Activated naive CD4-positive, alpha-beta T cell treated with anti-CD3 and anti-CD28 coated beads, Interleukin-2, amount 50 U/mL, for 72 hours (primary cell): ENCODE measurements around the gene RPS6KA5. TPM values are rescaled to one million over a fixed set of nuclear protein-coding genes. Genes with fewer than 3 reads are reported as not detected.
A peak's percentile ranks its signal among the peaks of the same experiment; 100 is the strongest.
"Not testable (repeated sequence)": the region's sequence is repeated elsewhere in the genome, so short reads cannot be mapped to it uniquely, and the experiment has no call there.

Experiments used
- ATAC-seq, 2 donors: fragments of 150-1000 bp; cut with Tn5 transposase; 2 replicates each; pipeline ENCODE4 v1.10.0; 2021; ENCODE audit warnings: mild to moderate bottlenecking in 2 of 2, moderate library complexity in 2 of 2
- DNase-seq, 2 donors: peaks; one replicate each; pipeline ENCODE4 v3.0.0; 2021 to 2022; ENCODE audit warnings: low spot score in 2 of 2
- H3K27ac Mint-ChIP-seq, 2 donors: one replicate each; pipeline ENCODE4 v1.8.0; 2022; ENCODE audit warnings: mild to moderate bottlenecking in 2 of 2, mixed read lengths in 2 of 2
- H3K36me3 Mint-ChIP-seq, 2 donors: one replicate each; pipeline ENCODE4 v1.8.0; 2022; ENCODE audit warnings: mixed read lengths in 2 of 2
- H3K9me3 Mint-ChIP-seq, 2 donors: one replicate each; pipeline ENCODE4 v1.8.0; 2022; ENCODE audit warnings: mixed read lengths in 2 of 2
- total RNA-seq, 2 donors: library from RNA; stranded (reverse); gene quantifications; one replicate each; pipeline ENCODE4 v1.2.3, GENCODE V29; 2022

RPS6KA5 gene
- total RNA-seq: 10 to 100 TPM; 15.7 to 17.7 TPM

DNA sequence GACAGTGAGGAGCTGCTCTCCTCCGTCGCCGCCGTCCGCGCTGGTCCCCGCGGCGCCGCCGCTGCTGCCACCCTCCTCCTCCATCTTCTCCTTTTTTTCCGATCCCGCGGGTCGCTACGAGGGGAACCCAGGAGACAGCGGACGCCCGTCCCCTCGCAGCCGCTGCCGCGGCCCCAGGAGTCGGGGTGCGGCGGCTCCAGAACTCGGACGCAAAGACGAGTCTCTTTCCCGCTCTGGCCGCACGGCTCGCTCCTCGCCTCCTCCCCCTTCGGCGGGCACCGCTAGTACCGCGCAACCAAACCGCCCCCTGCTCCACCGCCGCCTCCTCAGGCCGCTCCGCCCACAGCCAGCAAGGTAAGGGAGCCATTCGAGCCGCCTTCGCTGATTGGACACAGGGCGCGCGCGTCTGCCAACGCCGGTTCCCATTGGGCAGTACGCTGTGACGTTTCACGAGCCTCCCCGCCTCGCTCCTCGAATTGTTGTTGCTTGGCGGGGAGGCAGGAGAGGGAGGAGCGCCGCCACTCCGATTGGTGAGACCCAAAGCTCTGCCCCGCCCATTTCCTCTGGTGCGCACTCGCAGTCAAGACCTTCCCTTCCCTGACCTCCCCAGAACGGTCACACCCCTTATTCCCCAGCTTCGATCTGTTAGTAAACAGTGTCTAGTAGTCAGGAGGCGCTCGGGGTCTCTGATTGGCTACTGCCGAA, at the start of gene RPS6KA5:
Gene RPS6KA5, minus strand, starts transcription at position 291 of the 705 bp plus-strand sequence. Its CDS starts 207 bp downstream, at position 84.
- Mint-ChIP-seq H3K27ac (no peak within 1 kb of the TSS), H3K36me3 (peaks cover 9 to 10% of the 10 kb centered on the region in 2 donors), H3K9me3 (peaks cover 8 to 11% of the 10 kb centered on the region in 2 donors)
- peak; percentile 98 to 100 for DNase-seq
- ATAC-seq: peak; percentile 85 to 87

- ATAC-seq: peak; percentile 40 to 67
These were observed 48.6 kb upstream of the RPS6KA5 start for GRCh38 chr14:91108941-91109611.

DNA sequence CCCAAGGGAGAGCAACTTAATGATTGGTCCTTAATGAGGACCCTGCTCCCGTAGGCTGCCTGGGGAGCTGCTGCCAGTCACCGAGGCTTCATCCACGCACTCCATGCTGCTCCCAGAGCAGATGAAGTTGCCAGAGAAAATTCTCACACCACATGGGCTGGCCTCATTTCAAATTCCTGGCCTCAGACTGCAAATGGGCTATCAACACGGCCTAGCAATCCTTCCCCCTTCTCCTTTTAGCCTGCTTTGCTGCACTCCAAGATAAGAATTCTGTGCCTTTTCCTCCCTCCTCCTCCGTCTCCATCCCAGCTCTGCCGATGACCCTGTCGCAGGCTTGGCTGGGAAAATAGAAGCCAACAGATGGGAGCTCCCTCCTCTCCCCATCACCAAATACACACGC, 42.7 kb upstream of the RPS6KA5 start:
- ATAC-seq: no peak

More at GRCh38 chr14:91108941-91109611, 48.6 kb upstream of the RPS6KA5 start:
- Mint-ChIP-seq H3K27ac (peak overlapping the region; percentile 31 to 95), H3K36me3 (peaks cover 0 to 26% of the 10 kb centered on the region in 2 donors), H3K9me3 (peaks cover 0 to 7% of the 10 kb centered on the region in 2 donors)
- DNase-seq: peak in 1 of 2 donors; percentile 35

GRCh38 chr14:91100102-91100501, 39.7 kb upstream of the RPS6KA5 start:
- no peak for DNase-seq
- Mint-ChIP-seq H3K9me3 (no peaks in the 10 kb centered on the region), H3K27ac (no peak overlapping the region), H3K36me3 (no peaks in the 10 kb centered on the region)
- peak in 1 of 2 donors; percentile 34 for ATAC-seq

More for the DNA sequence above, 42.7 kb upstream of the RPS6KA5 start:
- peaks cover 0 to 7% of the 10 kb centered on the region in 2 donors for H3K9me3 Mint-ChIP-seq
- no peak overlapping the region for H3K27ac Mint-ChIP-seq
- no peak for DNase-seq
- H3K36me3 Mint-ChIP-seq: peaks cover 0 to 9% of the 10 kb centered on the region in 2 donors

DNA sequence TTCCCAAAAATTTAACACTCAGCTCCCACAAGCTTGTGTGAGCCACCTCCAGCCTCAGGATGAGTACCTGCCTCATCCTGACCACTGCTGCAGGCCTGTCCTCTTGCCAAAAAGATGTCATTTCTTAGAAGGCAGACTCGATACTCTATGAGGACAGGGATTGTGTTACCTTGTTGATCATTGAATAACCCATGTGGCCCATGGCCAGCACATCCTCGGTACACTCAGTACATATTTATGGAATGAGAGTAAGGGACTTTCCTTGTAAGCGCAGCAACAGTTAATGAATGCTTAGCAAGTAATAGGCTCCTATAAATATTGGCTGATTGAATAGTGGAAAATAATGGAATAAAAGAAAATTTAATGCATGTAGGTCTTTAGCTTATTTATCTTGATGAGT, 38.1 kb upstream of the RPS6KA5 start:
- Mint-ChIP-seq H3K9me3 (no peaks in the 10 kb centered on the region), H3K27ac (peak overlapping the region in 1 of 2 donors; percentile 16), H3K36me3 (no peaks in the 10 kb centered on the region)
- DNase-seq (no peak), ATAC-seq (no peak)

- ATAC-seq, H3K36me3 Mint-ChIP-seq, H3K9me3 Mint-ChIP-seq, DNase-seq: not testable (repeated sequence)
- H3K27ac Mint-ChIP-seq: peak overlapping the region in 1 of 2 donors; percentile 20
These were observed 37.2 kb upstream of the RPS6KA5 start for GRCh38 chr14:91097657-91098056.

GRCh38 chr14:91095178-91095577, 34.7 kb upstream of the RPS6KA5 start:
- no peak for ATAC-seq
- DNase-seq: no peak
- no peaks in the 10 kb centered on the region for H3K9me3 Mint-ChIP-seq
- no peaks in the 10 kb centered on the region for H3K36me3 Mint-ChIP-seq
- H3K27ac Mint-ChIP-seq: no peak overlapping the region

DNA sequence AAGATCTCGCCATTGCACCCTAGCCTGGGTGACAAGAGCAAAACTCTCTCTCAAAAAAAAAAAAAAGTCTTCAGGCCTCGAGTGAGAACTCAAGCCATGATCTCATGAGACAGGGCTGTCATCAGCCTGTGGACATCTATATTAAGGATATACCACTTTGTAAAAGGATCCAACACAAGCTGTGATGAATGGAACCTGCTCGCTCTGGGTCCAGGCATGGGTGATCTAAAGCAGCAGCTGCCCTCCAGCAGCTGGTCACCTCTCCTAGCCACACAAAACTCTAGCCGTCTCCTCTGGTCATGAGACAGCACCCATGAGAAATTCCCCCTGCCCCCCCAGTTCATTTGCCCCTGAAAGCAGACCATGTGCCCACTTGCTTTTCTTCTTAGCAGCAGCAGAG, 34.3 kb upstream of the RPS6KA5 start:
- H3K27ac Mint-ChIP-seq: no peak overlapping the region
- no peaks in the 10 kb centered on the region for H3K36me3 Mint-ChIP-seq
- H3K9me3 Mint-ChIP-seq: no peaks in the 10 kb centered on the region
- ATAC-seq: no peak
- DNase-seq: no peak

DNA sequence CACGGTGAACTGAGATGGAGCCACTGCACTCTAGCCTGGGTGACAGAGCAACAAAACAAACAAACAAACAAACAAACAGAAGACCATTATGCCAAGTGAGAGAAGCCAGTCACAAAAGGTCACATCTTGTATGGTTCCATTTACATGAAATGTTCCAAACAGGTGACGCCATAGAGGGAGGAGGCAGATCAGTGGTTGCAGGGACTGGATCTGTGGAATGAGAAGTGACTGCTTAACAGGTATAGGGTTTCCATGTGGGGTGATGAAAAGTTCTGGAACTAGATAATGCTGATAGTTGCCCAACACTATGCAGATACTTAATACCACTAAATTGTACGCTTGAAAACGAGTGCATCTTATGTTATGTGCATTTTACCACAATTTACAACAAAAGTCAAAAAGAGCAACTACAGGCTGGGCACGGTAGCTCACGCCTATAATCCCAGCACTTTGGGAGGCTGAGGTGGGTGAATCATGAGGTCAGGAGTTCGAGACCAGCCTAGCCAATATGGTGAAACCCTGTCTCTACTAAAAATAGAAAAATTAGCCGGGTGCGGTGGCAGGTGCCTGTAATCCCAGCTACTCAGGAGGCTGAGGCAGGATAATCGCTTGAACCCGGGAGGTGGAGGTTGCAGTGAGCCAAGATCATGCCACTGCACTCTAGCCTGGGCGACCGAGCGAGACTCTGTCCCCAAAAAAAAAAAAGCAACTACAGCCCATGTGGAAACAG, 33.5 kb upstream of the RPS6KA5 start:
- H3K27ac Mint-ChIP-seq, H3K36me3 Mint-ChIP-seq, H3K9me3 Mint-ChIP-seq, DNase-seq, ATAC-seq: not testable (repeated sequence)

DNA sequence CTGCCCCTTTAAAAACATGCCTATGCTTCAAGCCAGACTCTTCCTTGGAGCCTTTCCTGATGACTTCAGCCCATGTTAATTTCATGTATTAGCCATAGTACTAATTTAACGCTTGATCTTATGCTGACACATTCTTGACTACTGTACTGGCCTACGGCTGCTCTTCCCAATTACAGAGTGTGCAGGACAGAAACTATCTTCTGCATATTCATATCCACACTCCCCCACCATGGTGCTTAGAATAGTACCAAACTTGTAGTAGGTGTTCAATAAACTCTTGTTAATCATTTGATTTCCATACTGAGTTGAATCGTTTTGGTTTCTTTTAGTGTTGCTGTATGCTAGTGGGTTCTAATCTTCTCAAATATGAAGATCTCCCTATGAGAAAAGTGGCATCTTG, 31.6 kb upstream of the RPS6KA5 start:
- no peaks in the 10 kb centered on the region for H3K36me3 Mint-ChIP-seq
- H3K9me3 Mint-ChIP-seq: no peaks in the 10 kb centered on the region
- ATAC-seq (peak in 1 of 2 donors; percentile 22), DNase-seq (no peak)
- no peak overlapping the region for H3K27ac Mint-ChIP-seq

GRCh38 chr14:91090743-91091142, 30.3 kb upstream of the RPS6KA5 start:
- H3K36me3 Mint-ChIP-seq: no peaks in the 10 kb centered on the region
- no peaks in the 10 kb centered on the region for H3K9me3 Mint-ChIP-seq
- H3K27ac Mint-ChIP-seq: no peak overlapping the region
- ATAC-seq (no peak), DNase-seq (no peak)

GRCh38 chr14:91089958-91090535, 29.6 kb upstream of the RPS6KA5 start:
- H3K36me3 Mint-ChIP-seq: no peaks in the 10 kb centered on the region
- ATAC-seq: no peak
- DNase-seq: no peak
- no peaks in the 10 kb centered on the region for H3K9me3 Mint-ChIP-seq
- no peak overlapping the region for H3K27ac Mint-ChIP-seq

GRCh38 chr14:91088585-91089235, 28.3 kb upstream of the RPS6KA5 start:
- Mint-ChIP-seq H3K36me3 (no peaks in the 10 kb centered on the region), H3K9me3 (no peaks in the 10 kb centered on the region), H3K27ac (no peak overlapping the region)
- ATAC-seq (no peak), DNase-seq (no peak)

GRCh38 chr14:91087470-91087869, 27.0 kb upstream of the RPS6KA5 start:
- not testable (repeated sequence) for H3K27ac Mint-ChIP-seq, ATAC-seq, H3K9me3 Mint-ChIP-seq, H3K36me3 Mint-ChIP-seq, DNase-seq

- H3K9me3 Mint-ChIP-seq: no peaks in the 10 kb centered on the region
- H3K27ac Mint-ChIP-seq: no peak overlapping the region
- peaks cover 0 to 8% of the 10 kb centered on the region in 2 donors for H3K36me3 Mint-ChIP-seq
- no peak for DNase-seq
- no peak for ATAC-seq
These were observed 24.1 kb upstream of the RPS6KA5 start for GRCh38 chr14:91084516-91084915.

DNA sequence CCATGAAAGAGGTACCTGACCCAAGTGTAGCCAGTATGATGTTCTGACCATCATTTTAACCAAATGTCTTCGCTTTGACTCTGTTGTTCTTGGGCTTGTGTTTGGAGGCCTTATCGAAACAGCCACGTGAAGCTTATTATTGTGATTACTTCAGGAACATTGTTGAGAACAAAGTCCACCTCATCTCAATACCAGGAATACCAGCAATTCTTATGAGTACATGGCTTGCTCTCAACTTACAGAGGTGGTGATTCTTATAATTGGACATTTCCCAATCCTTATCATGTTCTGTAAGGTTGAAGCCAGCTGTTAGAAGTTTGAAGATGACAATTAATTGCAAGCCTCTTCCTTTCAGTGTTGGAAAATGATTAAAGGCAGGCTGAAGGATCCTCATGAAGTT, 21.8 kb upstream of the RPS6KA5 start:
- ATAC-seq (no peak), DNase-seq (no peak)
- Mint-ChIP-seq H3K36me3 (peaks cover 0 to 8% of the 10 kb centered on the region in 2 donors), H3K9me3 (no peaks in the 10 kb centered on the region), H3K27ac (no peak overlapping the region)
